HG02885 (cell line): ENCODE measurements around the gene SUN3.
"Not testable (repeated sequence)": the region's sequence is repeated elsewhere in the genome, so short reads cannot be mapped to it uniquely, and the experiment has no call there.

ENCODE experiments used
- ATAC-seq: cut with Tn5 transposase; IDR thresholded peaks from one replicate; pipeline ENCODE4 v1.9.1; 2021; ENCODE audit warnings: mild to moderate bottlenecking; ENCODE audit not compliant: unreplicated experiment, poor library complexity

Gene SUN3

GRCh38 chr7:48035301-48035966 lies 6.5 kb upstream of the SUN3 start, which contains the start of gene C7orf57:
C7orf57 (plus strand) TSS chr7:48035543; CDS start chr7:48036309, 766 bp downstream.
- ATAC-seq: peak; percentile 98

- ATAC-seq: no peak
Observed at GRCh38 chr7:48033922-48034321, 5.0 kb upstream of the SUN3 start.

GRCh38 chr7:48031111-48031510 lies 2.2 kb upstream of the SUN3 start:
- ATAC-seq: no peak

- no peak for ATAC-seq
Observed at GRCh38 chr7:48025624-48026023, 3.3 kb downstream of the SUN3 start.

GRCh38 chr7:48017674-48018073 lies 11.2 kb downstream of the SUN3 start:
- no peak for ATAC-seq

- no peak for ATAC-seq
Observed at GRCh38 chr7:48016641-48017040, 12.3 kb downstream of the SUN3 start.

- ATAC-seq: no peak
Observed at GRCh38 chr7:48011951-48012350, 17.0 kb downstream of the SUN3 start.

GRCh38 chr7:48011323-48011722 lies 17.6 kb downstream of the SUN3 start:
- peak; percentile 45 for ATAC-seq

- no peak for ATAC-seq
Observed at GRCh38 chr7:48009954-48010353, 19.0 kb downstream of the SUN3 start.

- no peak for ATAC-seq
Observed at GRCh38 chr7:48009257-48009656, 19.6 kb downstream of the SUN3 start.

GRCh38 chr7:48006866-48007265 lies 22.0 kb downstream of the SUN3 start:
- no peak for ATAC-seq

GRCh38 chr7:48004638-48005037 lies 24.3 kb downstream of the SUN3 start:
- ATAC-seq: peak; percentile 84

- no peak for ATAC-seq
Observed at GRCh38 chr7:48004032-48004431, 24.9 kb downstream of the SUN3 start.

- ATAC-seq: not testable (repeated sequence)
Observed at GRCh38 chr7:48000164-48000563, 28.7 kb downstream of the SUN3 start.

GRCh38 chr7:47999413-47999812 lies 29.5 kb downstream of the SUN3 start:
- no peak for ATAC-seq

- no peak for ATAC-seq
Observed at GRCh38 chr7:47992446-47992845, 36.5 kb downstream of the SUN3 start.

GRCh38 chr7:47991741-47992311 lies 37.1 kb downstream of the SUN3 start:
- ATAC-seq: peak; percentile 99

- no peak for ATAC-seq
Observed at GRCh38 chr7:47991270-47991669, 37.6 kb downstream of the SUN3 start.

GRCh38 chr7:47990592-47990991 lies 38.3 kb downstream of the SUN3 start:
- no peak for ATAC-seq

GRCh38 chr7:47989607-47990400 lies 39.1 kb downstream of the SUN3 start:
- not testable (repeated sequence) for ATAC-seq
